ENCODE results near the gene GFI1B.
"Not testable (repeated sequence)": the region's sequence is repeated elsewhere in the genome, so short reads cannot be mapped to it uniquely, and the experiment has no call there.

The GFI1B gene

DNA sequence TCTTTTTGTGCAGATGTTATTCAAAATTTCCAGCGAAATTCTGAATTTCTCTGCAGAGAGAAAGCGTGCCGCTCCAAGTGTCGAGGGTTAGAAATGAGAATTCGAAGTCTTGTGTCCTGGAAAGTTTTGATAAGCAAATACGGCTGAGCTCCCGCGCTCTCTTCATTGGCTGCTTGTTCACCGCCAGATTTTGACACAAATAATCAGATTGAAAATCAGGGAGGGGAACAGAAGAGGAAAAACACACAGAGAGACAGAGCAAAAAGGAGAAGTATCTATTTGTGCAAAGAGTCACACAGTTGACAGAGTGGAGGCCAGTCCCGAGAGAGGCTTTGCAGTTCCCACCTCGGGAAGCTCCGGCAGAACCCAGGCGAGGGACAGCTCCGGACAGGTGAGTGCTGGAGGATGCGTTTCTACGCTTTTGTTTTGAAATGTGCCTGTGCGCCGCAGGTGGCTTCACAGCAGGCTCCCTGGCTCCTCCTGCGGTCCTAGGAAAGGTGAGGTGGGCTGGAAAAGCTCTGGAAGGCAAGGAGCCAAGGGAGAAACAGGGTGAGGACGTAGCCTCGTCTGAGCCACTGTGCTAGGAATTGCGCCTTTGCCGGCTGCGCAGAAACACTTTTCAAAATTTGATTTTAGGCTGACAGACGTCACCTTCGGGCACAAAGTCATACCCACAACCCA is at the start of gene GFI1B:
Gene GFI1B, plus strand, starts transcription at position 244 of the 681 bp plus-strand sequence. CDS start 7,985 bp downstream, outside the sequence.
- no peak for DNase-seq (ENCODE audit: low read depth)

DNA sequence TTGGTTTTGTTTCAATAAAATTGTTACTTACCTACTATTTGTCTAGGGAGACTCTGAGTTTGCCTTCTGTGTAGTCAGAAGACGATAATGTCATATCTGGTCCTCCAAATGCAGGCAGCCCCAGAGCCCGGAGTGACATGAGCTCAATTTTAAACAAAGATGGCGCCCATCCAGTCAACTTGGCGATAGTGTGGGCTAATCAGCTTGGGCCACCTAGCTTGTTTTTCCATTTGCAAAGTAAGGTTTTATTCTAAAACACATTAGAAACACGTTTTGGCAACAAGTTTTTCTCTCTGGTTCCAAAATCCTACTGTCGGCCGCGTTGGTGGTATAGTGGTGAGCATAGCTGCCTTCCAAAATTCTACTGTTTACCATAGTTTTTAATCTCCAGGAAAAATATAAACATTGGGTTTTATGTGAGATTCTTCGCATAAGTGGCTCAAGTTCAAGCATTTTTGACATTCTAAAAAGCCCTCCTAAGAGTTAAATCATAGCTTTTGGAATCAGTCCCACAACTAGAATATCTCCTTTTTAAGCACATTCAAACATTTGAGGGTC is 47.2 kb upstream of the GFI1B start:
- no peak for DNase-seq (ENCODE audit: low read depth)

DNA sequence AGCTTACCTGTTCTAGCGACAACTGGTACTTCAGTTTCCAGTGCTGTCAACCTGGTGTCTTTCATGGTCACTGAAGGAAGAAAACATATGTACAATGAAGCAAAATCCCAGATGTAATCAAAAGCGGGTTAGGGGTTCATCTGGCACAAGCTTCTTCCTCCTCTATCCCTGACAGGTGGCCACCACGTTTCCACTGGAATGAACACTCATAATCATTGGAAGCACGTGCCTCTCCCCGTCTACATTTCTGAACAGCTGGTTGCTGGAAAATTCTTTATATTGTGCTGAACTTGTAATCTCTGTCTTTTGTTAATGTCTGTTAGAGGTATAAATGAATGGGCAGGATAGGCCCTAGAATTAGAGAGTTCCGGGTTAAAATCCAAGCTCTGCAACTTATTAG is 43.5 kb upstream of the GFI1B start:
- no peak for DNase-seq (ENCODE audit: low read depth)

DNA sequence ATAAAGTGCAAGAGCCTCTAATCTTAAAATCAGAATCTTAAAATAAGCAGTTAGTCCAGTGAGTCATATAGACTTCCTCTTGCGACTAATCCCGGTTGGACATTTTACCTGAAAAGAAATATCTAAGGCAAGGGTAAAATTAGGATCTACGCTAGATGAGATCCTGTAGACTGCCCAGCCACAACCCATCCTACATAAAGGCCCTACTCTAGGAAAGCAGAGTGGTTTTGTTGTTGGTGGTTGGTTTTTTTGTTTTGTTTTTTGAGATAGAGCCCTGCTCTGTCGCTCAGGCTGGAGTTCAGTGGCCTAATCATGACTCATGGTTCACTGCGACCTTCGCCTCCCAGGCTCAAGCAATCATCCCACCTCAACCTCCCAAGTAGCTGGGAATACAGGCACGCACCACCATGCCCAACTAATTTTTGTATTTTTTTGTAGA is 41.0 kb upstream of the GFI1B start:
- no peak for DNase-seq (ENCODE audit: low read depth)

DNA sequence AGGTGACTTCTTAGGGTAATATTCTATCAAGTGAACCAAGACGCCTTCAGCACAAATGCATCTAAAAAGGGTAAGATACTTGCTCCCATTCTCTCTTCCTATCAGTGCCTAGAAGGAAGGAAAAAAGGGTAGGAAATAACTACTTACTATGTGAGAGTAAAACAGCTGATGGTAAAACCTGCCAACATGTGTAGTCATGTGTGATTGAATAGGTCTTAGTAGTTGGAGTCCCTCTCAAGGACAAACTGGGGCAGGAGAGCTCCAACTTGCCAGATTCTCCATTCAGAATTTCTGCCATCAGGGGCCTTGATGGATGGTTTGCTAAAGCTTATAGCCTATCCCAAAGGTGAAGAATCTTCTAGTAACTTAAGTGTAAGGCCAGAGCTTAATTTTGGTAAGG is 39.3 kb upstream of the GFI1B start:
- no peak for DNase-seq (ENCODE audit: low read depth)

DNA sequence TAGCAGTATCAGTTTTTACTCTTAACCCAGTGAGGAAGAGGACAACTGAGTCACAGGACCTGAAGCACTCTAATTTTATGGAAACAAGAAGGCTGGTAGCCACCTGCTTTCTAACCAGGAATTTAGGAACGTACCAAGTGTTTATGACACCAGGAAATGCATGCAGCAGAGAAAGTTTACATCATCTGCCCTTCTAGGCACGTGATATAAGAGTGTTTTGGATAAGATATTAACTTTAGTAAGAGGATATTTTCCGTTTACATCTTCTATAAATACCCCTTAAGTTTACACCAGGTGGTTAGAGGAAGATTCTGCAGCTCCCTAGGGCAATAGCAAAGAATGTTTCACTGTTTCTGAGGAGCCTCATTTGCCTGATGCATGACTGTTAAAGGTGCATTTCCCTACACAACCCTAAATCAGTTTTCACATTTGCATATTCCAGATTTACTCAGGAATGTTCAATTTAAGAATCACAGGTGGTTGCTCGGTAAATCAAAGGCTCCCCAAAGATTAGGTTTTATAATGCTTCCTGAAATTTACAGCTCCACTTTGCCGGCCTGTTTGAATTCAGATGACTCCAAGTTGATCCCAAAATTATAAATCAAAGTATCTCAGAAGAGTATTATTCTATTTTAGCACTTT is 35.8 kb upstream of the GFI1B start:
- DNase-seq (ENCODE audit: low read depth), result no peak

DNA sequence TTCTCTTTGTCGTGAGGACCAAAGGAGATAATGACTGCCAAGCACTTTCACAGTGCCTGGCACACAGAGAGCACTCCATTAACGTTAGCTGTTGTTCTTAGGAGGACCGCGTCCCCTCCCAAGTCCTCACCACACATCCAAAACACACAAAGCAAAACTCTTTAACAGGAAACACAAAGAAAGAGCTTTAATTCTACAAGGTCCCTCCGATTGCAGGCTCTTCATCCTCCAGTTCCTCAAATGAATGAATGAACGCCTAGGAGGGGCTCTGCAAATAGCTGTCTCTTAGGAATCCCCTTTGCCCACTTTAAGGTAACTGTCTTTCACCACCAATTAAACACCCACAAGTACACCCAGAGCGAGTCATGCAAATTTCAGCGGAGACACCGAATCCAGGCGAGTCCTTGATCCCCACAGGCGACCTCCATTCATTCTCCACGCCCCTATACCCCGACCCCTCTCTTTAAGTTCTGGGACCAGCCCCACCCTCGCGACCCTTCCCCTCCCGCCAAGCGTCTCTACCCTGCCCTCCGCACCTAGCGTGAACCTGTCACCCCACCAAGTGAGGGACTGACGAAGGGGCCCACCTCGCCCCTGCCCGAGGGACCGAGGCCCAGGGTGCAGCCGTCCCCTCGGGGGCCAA is 34.7 kb upstream of the GFI1B start:
- no peak for DNase-seq (ENCODE audit: low read depth)

DNA sequence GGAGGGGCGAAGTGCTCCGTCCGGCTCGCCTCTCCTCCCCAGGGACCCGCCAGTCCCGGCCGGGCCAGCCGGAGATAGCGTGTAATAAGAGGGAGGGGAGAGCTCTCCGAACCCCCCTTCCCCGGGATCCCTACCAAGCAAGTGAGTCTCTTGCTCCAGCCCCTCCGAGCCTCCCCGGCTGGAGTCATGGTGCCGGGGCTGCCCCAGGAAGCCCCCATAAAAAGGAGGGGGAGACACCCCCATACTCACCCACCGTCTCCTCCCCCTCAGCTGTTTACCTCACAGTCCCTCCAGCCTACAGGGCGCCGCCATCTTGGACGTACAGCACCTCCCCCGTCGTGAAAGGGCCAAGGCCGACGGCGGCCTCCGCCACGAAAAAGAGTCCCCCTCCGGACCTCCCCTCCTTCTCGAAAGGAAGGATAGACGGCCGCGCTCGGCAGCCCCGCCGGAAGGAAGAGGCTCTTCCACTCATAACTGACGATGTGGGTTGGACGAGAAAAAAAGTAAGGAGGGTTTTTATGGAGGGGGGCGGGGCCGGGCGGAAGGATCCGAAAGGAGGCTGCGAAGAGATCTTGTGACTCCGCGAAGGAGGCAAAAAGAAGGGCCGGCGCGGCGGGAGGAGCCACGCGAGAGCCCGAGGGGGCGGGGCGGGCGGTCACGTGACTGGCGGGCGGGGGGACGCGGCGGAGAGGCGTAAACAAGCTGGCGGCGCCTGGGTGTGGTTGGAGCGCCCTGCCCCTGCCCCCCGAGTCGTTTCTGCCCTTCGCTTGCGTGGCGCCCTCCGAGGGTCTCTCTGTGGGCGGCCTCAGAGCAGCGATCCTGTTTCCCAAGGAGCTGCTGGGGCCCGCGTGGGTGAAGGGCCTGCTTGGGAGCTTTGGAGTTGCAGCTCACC is 34.0 kb upstream of the GFI1B start, which contains the start of gene TSC1:
Gene TSC1, minus strand, starts transcription at position 323 of the 892 bp plus-strand sequence. CDS start 15,744 bp downstream, outside the sequence.
- DNase-seq (ENCODE audit: low read depth), result peak; percentile 74

DNA sequence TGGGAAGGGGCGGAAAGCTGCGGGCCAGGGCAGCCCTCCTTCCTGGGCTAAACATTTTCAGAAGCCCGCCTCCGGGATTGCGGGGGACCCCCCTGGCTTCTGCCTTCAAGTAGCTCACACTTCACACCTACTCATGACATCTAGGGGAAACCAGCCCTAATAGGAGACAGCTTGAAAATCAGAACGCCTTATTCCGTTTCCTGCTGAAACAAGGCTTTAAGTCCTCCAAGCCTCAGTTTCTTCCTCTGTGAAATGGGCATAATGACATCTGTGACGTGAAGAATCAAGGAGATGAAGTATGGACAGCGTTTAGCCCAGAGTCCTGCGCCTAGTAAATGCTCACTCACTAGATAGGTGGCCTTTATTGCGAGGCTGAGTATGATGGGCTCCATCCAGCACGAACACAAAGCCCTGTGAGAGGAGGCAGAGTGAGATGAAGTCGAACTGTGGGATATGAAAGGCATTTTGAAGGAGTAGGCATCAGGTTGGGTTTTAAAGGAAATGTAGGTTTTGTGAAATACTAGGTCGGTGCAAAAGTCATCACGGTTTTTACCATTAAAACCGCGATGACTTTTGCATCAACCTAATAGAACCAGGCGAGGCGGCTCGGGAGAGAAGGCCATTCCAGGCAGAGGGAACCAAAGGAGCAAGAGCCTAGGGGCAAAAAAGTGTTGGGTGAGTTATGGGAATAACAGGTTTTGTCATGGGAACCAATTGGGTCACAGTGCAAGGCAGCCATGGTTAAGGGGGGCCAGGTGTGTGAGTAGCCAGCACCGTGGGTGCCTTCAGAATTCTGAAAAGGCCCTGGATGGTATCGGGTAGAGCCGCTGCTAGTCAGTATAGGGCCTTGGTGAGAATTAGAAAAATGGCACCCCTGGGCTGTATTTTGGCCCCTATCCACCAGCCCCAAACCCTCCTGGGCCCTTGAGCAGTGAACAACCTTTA is 33.0 kb upstream of the GFI1B start:
- no peak for DNase-seq (ENCODE audit: low read depth)

DNA sequence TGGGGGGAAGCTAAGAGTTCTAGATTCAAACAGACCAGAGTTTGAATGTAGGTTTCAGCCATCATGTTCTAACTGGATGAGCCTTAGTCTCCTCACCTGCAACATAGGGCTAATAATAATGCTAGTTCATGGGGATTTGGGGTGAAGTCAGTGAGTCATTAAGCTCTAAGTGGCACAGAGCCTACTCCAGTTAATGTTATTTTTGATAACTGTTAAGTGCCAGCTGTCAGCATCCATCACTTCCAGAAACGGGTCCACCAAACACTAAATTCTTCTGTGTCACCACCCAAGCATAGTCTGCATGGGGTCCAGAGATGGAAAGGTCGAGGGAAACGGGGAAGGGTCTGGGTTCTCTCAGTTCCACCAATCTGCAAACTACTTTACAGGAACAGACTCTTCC is 32.3 kb upstream of the GFI1B start:
- DNase-seq (ENCODE audit: low read depth), result no peak

DNA sequence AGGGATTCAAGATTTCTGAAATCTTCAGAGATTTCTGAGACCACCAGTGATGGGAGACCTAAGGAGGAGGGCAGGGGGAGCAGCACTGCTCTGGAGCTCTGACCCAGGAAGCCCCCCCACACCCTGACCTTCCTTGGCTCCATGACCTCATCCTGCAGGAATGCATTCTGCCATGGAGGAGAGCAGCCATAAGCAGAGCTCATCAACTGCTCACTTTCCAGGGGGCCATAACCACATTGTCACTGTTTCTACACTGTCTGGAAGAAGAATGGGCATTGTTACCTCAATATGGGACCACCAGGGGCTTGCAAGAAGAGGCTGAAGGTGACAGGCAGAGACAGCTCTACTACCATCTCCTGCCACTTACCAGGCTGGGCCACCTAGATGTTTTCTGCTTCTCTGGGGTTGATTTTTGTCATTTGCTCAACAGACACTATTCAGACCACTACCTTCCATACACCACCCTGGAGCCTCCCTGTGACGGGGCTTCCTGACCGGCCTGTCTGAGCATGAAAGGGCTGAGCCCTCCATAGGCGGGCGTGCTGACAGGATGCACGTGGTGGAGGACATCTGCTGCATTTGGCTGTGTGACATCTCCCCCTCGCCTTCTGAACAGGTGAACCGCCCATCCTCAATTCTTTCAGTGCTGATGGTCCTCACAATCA is 31.7 kb upstream of the GFI1B start:
- DNase-seq (ENCODE audit: low read depth), result no peak

DNA sequence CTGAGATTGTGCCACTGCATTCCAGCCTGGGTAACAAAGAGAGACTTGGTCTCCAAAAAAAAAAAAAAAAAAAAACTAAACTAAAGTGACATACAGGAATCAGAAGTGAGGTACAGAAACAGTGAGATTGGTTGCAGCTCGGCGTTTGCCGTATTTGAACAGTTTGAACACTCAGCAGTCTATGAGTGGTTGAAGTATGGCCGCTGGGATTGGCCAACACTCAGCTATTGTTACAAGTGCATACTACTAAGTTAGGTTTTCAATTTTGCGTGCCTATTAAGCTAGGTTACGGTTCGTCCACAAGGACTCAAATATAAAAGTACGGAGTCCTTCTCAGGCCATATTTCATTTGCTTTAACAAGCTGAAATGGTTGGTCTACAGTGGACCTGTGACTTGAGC is 30.7 kb upstream of the GFI1B start:
- DNase-seq (ENCODE audit: low read depth), result no peak

DNA sequence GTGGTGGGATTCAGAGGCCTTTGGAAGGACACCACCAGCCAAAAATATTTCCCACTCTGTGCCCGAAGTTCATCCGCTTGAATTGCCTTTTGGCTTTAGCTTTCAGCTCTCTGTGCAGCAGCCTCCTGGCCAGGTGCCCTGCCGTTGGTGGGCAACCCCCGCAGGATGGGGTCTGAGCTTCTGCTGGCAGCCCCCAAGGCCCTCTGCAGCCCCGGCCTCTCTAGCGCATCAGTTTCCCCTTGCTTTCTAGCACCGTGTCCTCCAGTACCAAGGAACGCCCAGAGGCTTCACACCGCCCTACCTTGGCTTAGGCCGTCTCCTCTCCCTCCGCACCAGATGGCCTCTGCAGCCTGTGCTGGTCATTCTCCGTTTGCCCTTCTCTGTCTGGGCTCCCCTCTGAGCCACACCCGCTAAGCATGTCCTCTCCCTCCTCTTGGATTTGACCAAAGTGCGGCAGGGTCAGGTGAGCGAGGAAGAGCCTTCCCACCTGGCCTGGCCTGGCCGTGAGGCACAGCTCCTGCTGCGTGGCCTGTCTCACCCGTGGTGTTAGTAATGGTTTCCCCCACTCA is 29.9 kb upstream of the GFI1B start:
- DNase-seq (ENCODE audit: low read depth), result no peak

DNA sequence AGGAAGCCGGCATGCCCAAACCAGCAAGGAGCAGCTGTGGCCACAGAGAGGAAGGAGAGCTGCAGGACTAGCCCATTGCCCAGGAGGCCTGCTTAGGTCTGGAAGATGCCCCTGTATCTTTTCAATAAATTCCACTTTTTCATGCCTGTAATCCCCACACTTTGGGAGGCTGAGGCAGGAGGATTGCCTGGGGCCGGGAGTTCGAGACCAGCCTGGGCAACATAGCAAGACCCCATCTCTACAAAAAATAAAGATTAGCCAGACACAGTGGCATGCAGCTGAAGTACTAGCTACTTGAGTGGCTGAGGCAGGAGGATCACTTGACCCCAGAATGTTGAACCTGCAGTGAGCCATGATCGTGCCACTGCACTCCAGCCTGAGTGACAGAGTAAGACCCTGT is 28.8 kb upstream of the GFI1B start:
- no peak for DNase-seq (ENCODE audit: low read depth)

DNA sequence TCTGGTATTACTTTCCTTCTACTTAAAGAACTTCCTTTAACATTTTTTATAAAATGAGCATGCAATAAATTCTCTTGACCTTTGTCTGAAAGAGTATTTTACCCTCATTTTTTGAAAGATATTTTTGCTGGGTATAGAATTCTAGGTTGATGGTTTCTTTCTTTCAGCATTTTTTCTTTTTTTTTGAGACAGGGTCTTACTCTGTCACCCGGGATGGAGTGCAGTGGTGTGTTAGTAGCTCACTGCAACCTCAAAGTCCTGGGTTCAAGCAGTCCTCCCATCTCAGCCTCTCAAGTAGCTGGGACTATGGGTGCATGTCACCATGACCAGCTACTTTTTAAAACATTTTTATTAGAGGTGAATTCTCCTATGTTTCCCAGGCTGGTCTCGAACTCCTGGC is 23.4 kb upstream of the GFI1B start:
- no peak for DNase-seq (ENCODE audit: low read depth)

DNA sequence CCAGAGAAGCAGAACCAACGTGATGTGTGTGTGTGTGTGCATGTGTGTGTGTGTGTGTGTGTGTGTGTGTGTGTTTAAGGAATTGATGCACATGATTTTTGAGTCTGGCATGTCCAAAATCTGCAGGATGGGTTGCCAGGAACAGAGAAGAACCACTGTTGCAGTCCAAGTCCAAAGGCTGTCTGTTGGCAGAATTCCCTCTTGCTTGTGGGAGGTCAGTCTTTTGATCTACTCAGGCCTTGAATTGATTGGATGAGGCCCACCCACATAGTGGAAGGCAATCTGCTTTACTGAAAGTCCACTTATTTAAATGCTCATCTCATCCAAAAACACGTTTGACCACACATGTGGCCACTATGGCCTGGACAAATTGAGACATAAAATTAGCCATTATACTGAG is 22.7 kb upstream of the GFI1B start:
- DNase-seq (ENCODE audit: low read depth), result no peak

DNA sequence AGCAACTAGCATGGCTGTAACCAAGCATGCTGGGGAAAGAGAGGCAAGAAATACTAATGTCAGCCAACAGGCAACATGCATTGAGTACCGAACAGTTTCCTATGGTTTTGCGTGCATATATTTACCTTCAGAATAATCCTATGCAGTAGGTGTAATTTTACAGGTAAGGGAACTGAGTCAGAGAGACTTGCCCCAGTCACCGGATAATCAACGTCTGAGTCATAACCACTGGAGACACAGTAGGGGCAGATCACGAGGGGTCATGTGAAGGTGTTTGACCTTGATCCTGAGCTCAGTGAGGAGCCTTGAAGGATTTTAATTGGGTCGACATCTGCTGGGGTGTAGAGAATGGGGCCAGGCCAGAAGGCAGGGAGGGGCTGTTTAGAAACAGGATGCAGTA is 20.7 kb upstream of the GFI1B start:
- no peak for DNase-seq (ENCODE audit: low read depth)

DNA sequence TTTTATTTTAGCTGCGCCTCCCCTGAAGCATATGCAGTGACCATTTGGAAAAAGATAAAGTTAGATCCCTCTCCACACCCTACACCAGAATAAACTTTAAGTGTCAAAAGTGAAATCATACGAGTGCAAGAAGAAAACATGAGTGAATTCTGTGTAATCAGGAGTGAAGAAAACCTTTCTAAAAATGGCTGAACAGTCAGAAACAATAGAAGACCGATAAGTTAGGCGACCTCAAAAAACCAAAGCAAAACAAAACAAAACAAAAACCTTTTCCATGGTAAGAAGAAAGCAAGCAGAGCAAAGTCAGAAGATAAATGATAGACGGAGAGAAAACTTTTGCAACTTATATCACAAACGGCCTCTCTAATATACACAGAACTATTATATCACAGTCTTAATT is 17.5 kb upstream of the GFI1B start:
- DNase-seq (ENCODE audit: low read depth), result no peak

DNA sequence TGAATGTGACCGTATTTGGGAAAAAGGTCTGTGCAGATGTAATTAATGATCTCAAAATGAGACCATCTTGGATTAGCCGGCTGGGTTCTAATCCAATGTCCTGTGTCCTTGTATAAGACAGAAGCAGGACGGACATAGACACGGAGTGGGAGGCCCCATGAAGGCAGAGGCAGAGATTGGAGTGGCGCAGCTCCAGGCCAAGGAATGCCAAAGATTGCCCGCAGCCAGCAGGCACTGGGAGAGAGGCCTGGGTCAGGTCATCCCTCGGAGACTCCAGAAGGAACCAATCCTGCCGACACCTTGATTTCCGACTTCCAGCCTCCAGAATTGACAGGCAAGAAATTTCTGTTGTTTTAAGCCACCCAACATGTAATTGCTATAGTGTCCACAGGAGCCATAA is 13.0 kb upstream of the GFI1B start:
- no peak for DNase-seq (ENCODE audit: low read depth)

DNA sequence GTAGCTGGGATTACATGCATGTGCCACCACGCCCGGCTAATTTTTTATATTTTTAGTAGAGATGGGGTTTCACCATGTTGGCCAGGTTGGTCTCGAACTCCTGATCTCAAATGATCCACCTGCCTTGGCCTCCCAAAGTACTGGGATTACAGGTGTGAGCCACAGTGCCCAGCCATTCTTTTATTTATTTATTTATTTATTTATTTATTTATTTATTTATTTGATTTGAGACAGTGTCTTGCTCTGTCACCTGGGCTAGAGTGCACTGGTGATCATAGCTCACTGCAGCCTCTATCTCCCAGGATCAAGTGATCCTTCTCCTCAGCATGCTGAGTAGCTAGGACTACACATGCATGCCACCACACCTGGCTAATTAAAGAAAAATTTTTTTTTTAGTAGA is 10.6 kb upstream of the GFI1B start:
- not testable (repeated sequence) for DNase-seq (ENCODE audit: low read depth)

All from non-pigmented ciliary epithelial cell (primary cell).